Kidney (tissue), 14 donors: ENCODE results near the gene GRN. TPM values are rescaled to one million over a fixed set of nuclear protein-coding genes. Genes with fewer than 3 reads are reported as not detected.

Source experiments
- DNase-seq, 5 donors: peaks; one replicate each; pipeline ENCODE4 v3.0.0-alpha.2; 2013 to 2020
- FAIRE-seq: peaks from 2 replicates; lab custom pipeline; 2012; peaks lifted over from hg19 to GRCh38; lab: Jason Lieb, UNC
- H3K27ac ChIP-seq, 2 donors: one replicate each; pipeline ENCODE4 v1.7.0; 2013; ENCODE audit warnings: low read depth in 2 of 2, low read length in 2 of 2, inconsistent platforms in 1 of 2
- H3K27me3 ChIP-seq: one replicate; pipeline ENCODE4 v1.7.1; 2013; ENCODE audit warnings: low read length, inconsistent platforms; ENCODE audit not compliant: control insufficient read depth, insufficient read depth
- H3K36me3 ChIP-seq, 3 donors: one replicate each; pipeline versions ENCODE4 v1.7.0 to v1.7.1; 2013; ENCODE audit warnings: low read length in 3 of 3, control low read depth in 1 of 3, inconsistent platforms in 1 of 3; ENCODE audit not compliant: insufficient read depth in 3 of 3, control insufficient read depth in 2 of 3
- H3K4me1 ChIP-seq, 3 donors: one replicate each; pipeline versions ENCODE4 v1.7.0 to v1.7.1; 2013; ENCODE audit warnings: low read length in 3 of 3, inconsistent platforms in 1 of 3, low read depth in 1 of 3; ENCODE audit not compliant: control insufficient read depth in 2 of 3, insufficient read depth in 2 of 3
- H3K4me3 ChIP-seq, 3 donors: one replicate each; pipeline versions ENCODE4 v1.7.0 to v1.8.1; 2013; ENCODE audit warnings: low read length in 3 of 3, control low read depth in 1 of 3, inconsistent platforms in 1 of 3
- H3K9ac ChIP-seq, 3 donors: one replicate each; pipeline versions ENCODE4 v1.7.0 to v1.7.1; 2013; ENCODE audit warnings: low read length in 3 of 3, control low read depth in 1 of 3, inconsistent platforms in 1 of 3
- H3K9me3 ChIP-seq, 3 donors: one replicate each; pipeline versions ENCODE4 v1.7.0 to v1.7.1; 2013; ENCODE audit warnings: low read length in 3 of 3, control low read depth in 1 of 3, inconsistent platforms in 1 of 3; ENCODE audit not compliant: control insufficient read depth in 2 of 3, insufficient read depth in 1 of 3
- CTCF ChIP-seq: IDR thresholded peaks from 3 replicates; pipeline ENCODE4 v1.5.1; 2012; ENCODE audit warnings: mild to moderate bottlenecking, moderate library complexity, borderline replicate concordance; ENCODE audit not compliant: insufficient read depth; ENCODE audit errors: extremely low read depth
- intact Hi-C: fragments of 100-400 bp; cut with DNase I; formaldehyde crosslinking; loops from one replicate; pipeline ENCODE4 v1.11.1; 2022
- polyA plus RNA-seq: library from polyadenylated mRNA; stranded (reverse); fragments of 350-450 nt; fragmentation: Illumina TruSeq; extraction: RNeasy Lipid Tissue Mini Kit (QIAGEN cat#74804); gene quantifications from one replicate; pipeline ENCODE4 v1.2.3, GENCODE V29; 2014; ENCODE audit warnings: low read depth, low replicate concordance; ENCODE audit not compliant: insufficient read depth
- total RNA-seq: library from RNA; stranded (reverse); fragmentation: NEBNext Ultra II Directional; extraction: Animal tissue kit (Norgen Biotek cat#: 25700); gene quantifications from one replicate; pipeline ENCODE4 v1.2.1, GENCODE V29; 2021
- donor health status: control.
- donor health status: control.
- donor health status: control.
- donor health status: control.
- donor health status: control.
- donor health status: DM: yes; HTN: yes; CAD: no.
- donor health status: Normal renal cell carcinoma (clear cell type).

The GRN gene
- total and polyA plus RNA-seq, 2 donors from 2014 or later, result 235 to 353 TPM

- Histone ChIP-seq H3K9me3 (no peaks in the 10 kb centered on the region), H3K4me3 (no peak overlapping the region), H3K27me3 (peaks cover 13% of the 10 kb centered on the region), H3K27ac (no peak overlapping the region), H3K9ac (no peak overlapping the region), H3K4me1 (peaks cover 0 to 13% (median 5%) of the 10 kb centered on the region in 3 donors), H3K36me3 (no peaks in the 10 kb centered on the region)
- FAIRE-seq (no peak), DNase-seq (no peak)
- no peak for TF ChIP-seq CTCF
- intact Hi-C loops, result no loop called here
Measured at GRCh38 chr17:44311562-44312181, 33.4 kb upstream of the GRN start.

- intact Hi-C loops, result no loop called here
- no peak for DNase-seq
Measured at GRCh38 chr17:44312396-44313104, 32.6 kb upstream of the GRN start.

GRCh38 chr17:44314031-44314430, 31.1 kb upstream of the GRN start:
- no peak overlapping the region for H3K27ac ChIP-seq
- intact Hi-C loops, result no loop called here
- H3K36me3 ChIP-seq, result no peaks in the 10 kb centered on the region
- DNase-seq (no peak), FAIRE-seq (no peak)
- H3K4me3 ChIP-seq, result no peak overlapping the region
- peaks cover 19% of the 10 kb centered on the region for H3K27me3 ChIP-seq
- no peak for TF ChIP-seq CTCF
- no peak overlapping the region for H3K9ac ChIP-seq
- no peaks in the 10 kb centered on the region for H3K9me3 ChIP-seq
- H3K4me1 ChIP-seq, result peaks cover 0 to 6% (median 0%) of the 10 kb centered on the region in 3 donors

More at GRCh38 chr17:44312396-44313104, 32.6 kb upstream of the GRN start:
- no peak for TF ChIP-seq CTCF
- Histone ChIP-seq H3K9me3 (no peaks in the 10 kb centered on the region), H3K27ac (no peak overlapping the region), H3K4me1 (peaks cover 0 to 12% (median 3%) of the 10 kb centered on the region in 3 donors), H3K9ac (no peak overlapping the region), H3K4me3 (no peak overlapping the region), H3K36me3 (no peaks in the 10 kb centered on the region), H3K27me3 (peaks cover 19% of the 10 kb centered on the region)
- FAIRE-seq, result no peak
